Measurements from ENCODE around the gene CDNF.
A peak's percentile ranks its signal among the peaks of the same experiment; 100 is the strongest.
"Not testable (repeated sequence)": the region's sequence is repeated elsewhere in the genome, so short reads cannot be mapped to it uniquely, and the experiment has no call there.

CDNF gene

DNA sequence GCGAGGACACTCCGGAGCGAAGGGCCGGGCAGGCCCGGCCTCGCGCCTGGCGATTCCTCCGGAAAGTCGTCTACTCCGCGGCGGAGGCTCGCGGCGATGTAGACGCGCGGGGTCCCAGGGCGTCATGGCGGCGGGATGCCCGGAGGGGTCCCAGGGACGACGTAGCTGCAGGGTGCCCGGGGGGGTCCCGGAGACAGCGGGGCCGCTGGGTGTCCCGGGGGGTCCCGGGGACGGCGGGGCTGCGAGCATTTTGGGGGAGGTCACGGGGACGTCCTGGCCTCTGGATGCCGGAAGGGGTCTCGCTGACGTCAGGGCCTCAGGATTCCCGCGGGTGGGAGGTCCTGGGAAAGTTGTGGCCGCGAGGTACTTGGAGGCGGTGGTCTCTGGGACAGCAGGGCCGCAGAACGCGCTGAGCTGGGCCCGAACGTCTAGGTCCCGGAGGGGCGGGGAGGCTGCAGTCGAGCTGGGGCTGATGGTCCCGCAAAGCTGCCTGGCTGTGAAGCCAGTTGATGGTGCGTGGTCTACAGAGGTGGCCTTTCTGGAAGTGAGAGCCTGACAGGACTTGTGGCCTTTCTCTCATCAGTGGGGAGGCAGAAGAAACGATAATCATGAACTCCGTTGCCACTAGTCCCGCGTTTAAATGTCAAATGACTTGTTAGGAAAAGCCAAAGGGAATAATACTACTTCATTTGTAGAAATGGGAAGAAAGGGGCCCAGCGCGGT lies 906 bp upstream of the CDNF start:
- DNase-seq: no peak

DNA sequence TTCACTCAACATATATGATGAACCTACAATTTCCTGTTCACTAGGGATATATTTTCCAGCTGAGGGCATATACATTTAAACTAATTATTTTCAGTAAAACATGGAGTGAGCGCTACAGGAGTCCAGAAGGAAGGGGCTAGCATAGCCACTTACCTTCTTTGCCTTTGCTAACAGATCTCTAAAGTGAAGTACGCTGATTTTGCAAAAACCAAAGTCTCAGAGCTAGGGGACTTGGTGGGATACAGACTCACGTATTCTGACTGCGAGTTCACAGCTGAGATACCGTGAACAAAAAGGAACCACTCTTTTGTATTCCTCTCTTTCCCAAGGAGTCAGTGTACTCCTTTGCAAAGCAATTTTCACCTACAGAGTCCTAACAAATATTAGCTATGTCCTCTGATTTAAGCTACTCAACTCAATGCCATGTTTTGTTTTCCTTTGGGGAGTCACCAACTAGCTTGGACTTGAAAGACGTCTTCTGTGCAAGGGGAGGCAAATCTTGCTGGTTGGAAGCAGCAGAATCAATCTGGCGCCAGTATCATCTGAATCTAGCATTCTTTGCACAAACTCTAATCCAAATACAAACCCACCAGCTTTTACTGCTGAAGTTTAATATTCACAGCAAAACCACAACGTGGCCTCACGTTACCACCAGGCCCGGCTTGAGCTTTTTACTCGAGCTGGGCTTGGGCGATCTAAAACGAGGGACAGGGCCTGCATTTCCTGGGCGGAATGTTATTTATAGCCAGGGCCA lies 657 bp downstream of the CDNF start:
- DNase-seq: peak; percentile 33

DNA sequence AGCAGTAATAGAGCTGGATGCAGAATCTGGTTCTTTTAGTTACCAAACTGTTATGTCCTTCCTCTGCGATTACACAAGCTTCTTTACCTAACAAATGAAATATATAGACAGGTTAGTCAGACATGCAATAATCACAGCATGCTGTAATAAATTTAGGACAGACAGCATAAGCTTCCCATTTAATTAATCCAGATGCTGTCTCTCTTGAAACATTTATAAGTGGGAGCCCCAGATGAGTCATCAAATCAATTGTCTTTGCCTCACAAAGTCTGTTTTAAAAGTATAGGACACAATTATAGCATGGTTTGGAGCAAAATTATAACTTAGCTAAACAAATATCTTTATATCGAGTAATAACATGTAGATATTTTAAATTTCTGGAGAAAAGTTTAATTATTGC lies 1.6 kb downstream of the CDNF start:
- DNase-seq: no peak

DNA sequence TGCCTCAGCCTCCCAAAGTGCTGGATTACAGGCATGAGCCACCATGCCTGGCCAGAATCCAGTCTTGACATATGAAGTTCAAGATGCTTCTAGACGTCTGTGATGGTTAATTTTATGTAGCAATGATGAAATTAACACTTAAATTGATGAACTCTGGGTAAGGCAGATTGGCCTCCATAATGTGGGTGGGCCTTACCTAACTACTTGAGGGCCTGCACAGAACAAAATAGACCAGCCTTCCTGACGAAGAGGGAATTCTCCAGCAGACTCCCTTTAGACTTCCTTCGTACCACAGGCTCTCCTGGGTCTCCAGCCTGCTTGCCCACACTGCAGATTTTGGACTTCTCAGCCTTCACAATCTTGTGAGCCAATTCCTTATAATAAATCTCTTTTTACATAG lies 4.7 kb downstream of the CDNF start:
- no peak for DNase-seq

DNA sequence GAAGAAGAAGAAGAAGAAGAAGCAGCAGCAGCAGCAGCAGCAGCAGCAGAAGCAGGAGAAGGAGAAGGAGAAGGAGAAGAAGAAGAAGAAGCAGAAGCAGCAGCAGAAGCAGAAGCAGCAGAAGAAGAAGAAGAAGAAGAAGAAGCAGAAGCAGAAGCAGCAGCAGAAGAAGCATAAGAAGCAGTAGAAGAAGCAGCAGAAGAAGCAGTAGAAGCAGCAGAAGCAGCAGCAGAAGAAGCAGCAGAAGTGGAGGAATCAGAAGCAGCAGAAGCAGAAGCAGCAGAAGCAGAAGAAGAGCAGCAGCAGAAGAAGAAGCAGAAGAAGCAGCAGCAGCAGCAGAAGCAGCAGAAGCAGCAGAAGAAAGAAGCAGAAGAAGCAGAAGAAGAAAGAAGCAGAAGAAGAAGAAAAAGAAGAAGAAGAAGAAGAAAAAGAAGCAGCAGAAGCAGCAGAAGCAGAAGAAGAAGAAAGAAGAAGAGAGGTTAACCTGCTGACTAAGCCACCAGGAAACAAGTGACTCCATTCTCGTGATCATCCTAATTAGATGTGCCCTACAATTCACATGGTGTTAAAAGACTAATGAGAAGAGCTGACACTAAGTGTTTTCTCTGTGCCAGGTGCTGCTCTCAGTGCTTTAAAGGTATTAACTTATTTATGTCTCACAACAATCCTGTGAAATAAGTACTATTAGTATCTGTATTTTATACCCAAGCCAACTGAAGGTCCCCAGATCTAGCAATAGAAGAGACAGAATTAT lies 11.6 kb downstream of the CDNF start:
- no peak for DNase-seq

DNA sequence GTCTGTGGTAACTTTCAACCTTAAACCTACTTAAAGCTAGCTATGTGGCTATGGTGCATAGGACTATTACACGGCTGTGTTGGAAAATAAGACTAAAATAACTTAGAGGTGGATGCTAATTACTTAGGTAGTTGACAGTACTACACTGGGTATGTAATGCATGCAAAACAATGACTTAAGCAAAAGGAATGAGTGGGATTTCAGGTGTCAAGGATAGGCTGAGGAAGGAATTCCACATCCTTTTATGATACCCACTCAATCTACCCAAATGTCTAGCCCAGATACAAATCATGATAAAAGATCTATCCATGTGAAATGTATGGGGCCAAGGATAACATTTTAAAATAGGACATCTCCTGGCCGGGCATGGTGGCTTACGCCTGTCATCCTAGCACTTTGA lies 13.9 kb downstream of the CDNF start:
- DNase-seq: no peak

DNA sequence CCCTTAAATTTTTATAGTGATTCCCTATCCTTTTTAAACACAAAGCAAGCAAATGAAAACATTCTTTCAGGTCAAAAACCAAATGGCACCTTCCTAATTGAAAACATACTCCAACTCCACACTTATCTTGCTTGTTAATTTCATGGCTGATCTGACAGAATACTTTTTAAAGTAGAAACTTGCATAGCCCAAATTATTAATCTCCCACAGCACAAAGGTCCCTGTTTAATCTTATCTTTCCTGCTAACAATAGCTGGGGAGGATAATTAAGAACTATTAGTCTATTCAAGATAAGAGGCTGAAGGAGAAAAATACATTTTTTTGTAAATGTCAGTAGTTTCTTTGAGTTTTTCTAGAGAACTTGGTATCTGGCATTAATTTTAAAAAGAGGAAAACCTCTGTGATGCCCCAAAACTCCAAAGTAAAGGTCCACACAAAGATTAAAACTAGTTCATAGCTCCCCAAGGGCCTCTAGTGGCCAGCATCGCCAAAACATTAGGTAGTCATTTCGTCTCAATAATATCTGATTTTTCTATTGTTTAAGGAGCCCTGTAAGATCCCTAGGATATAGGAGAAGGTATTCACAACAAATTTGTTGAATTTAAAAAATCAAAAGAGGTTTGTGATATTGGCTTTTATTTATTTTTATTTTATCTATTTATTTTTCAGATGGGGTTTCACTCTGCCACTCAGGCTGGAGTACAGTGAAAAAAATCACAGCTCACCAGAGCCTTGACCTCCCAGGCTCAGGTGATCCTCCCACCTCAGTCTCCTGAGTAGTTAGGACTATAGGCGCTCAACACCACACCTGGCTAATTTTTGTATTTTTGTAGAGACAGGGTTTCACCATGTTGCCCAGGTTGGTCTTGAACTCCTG lies 14.7 kb downstream of the CDNF start:
- DNase-seq: no peak

DNA sequence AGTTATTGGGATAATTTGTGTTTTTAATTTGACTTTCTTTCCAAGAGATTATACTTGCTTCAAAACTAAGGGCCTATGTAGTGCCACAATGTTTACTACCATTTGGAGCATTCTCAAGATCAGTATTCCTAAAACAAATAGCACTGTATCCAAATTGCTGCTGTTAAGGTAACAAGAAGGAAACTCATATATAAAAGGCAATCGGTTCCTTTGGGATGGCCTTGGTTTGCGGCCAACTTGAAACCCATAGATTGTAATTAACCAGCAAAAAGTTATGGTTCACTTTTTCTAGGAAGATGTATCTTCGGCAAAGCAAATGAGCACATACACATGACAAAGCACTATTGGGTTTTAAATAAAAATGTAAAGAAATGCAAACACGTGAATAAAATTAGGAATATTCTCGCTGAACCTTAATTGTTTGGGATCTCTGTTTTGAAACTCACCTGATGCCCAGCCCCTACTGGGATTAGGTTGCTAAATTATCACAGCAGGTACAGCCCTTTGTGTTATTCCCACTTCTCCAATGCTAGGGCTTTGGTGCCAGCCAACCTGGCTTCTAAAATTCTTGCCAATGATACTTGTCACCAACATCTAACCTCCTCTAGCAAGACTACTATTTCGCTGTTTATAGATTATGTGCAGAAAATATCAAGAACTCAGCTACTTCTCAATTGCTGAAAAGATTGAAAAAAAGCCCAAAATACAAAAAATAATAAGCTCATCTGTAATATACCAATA lies 16.0 kb downstream of the CDNF start:
- DNase-seq: no peak

DNA sequence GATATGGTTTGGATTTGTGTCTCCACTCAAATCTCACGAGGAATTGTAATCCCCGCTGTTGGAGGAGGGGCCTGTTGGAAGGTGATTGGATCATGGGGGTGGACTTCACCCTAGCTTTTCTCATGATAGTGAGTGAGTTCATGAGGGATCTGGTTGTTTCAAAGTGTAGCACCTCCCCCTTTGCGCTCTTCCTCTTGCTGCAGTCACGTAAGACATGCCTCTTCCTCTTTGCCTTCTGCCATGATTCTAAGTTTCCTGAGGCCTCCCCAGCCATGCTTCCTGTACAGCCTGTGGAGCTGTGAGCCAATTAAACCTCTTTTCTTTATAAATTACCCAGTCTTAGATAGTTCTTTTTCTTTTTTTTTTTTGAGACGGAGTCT lies 17.1 kb downstream of the CDNF start:
- DNase-seq: no peak

DNA sequence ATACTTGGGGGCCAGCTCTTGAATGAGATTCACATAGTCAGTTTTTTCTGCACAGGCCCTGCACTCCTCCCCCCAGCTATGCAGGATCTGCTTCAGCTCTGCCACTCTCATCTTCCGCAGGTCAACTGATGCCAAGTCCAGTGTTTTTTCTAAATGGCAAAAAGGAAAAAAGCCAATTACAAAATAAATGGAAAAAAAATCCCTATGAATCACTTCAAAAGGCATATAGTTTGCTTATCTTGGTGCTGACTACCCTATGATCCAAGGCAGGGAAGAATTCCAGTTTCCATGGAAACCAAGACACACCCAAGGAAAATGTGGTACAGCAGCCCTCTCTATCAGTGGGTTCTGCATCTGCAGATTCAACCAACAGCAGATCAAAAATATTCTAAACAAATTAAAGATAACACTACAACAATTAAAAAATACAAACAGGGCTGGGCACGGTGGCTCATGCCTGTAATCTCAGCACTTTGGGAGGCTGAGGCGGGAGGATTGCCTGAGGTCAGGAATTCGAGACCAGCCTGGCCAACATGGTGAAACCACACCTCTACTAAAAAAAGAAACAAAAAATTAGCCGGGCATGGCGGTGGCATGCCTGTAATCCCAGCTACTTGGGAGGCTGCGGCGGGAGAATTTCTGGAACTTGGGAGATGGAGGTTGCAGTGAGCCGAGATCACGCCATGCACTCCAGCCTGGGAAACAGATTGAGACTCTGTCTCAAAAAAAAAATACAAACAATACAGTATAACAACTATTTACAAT lies 17.6 kb downstream of the CDNF start:
- DNase-seq: no peak

DNA sequence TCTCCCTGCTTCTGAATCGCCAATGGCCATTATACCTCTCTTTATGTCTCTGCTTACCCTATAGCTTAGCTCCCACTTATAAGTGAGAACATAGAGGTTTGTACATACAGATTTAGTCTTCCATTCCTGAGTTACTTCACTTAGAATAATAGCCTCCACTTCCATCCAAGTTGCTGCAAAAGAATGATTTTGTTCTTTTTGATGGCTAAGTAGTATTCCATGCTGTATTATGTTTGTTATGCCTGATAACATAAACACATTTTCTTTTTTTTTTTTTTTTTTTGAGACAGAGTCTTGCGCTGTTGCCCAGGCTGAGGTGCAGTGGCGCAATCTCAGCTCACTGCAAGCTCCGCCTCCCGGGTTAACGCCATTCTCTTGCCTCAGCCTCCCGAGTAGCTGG lies 21.1 kb downstream of the CDNF start:
- DNase-seq: not testable (repeated sequence)

DNA sequence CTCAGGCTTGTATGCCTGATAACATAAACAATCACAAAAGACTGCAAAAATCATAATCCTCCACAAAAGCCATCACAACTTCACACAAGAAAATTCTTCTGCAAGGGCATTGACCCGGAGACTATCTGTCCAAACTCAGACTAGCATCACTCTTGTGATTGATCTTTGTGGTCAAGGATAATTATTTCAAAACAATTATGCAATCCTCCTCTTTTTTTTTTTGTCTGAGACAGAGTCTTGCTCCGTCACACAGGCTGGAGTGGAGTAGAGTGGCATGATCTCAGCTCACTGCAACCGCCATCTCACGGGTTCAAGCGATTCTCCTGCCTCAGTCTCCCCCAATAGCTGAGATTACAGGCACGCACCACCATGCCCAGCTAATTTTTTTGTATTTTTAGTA lies 22.2 kb downstream of the CDNF start:
- no peak for DNase-seq

DNA sequence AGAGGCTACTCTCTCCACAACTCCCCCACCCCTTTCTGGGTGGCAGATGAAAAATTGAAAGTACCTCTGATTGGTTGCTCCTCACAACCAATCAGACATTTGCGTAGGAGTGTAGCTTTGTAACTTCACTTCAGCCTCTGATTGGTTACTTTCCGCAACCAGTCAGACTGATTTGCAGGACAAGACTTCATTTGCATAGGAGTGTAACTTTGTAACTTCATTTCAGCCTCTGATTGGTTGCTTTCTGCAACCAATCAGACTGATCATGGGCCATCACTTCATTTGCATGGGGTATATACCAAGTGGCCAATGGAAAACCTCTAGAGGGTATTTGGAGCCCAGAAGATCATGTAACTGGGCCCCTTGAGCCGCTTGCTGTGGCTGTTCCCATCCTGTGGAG lies 25.6 kb downstream of the CDNF start:
- DNase-seq: no peak

DNA sequence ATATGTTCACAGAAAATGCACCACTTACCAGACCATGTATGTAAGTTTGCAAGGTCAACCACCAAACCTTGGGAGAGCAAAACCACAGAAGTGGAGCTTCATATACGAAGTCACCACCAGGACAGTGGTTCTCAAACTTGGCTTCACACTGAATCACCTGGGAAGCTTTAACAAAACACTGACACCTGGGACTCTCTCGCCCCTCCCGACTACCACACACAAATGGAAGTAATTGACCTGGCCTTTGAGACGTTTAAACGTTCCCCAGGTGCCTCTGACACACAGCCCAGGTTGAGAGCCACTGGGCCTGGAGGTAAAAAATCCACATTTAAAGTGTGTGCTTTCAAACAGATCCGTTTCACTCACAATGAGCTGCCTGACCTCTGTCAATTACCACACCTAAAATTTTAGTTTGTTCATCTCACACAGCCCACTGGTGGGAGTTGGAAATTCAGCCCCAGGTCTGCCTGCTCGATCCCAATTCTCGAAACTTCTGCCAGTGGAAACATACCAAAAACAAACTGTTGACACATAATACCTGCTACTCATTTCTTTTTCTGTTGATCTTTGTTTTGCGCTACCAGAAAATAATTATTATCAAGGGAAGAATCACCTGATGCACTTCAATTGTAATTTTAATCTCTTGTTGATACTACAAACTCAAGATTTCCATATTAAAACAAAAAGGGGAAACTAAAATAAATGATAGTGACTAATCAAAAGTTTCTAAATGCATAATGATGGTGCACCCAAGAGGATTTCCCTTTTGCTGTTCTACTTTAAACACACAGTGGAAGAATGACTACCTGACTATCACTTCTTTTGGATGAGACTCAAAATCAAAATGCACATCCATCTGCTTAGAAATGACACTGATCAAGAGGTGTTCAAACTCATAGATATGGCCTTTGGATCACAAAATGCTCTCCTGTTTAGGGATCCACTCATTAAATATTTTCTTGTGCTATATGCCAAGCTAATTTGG lies 26.6 kb downstream of the CDNF start:
- no peak for DNase-seq

DNA sequence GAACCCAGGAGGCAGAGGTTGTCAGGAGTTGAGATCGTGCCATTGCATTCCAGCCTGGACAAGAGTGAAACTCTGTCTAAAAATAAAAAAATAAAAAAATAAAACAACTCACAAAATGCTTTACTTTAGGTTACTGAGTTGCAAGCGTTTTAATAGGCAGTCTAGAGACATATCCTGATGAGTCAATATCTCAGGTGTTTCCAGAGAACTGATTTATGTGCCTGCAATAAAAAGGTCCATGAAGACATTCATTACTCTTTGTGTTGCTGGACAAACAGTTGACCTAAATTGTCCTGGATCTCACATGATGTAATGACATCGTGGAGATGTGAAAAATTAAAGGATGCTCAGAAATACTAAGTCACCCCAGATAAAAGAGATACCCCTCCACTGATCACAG lies 31.5 kb downstream of the CDNF start:
- no peak for DNase-seq

DNA sequence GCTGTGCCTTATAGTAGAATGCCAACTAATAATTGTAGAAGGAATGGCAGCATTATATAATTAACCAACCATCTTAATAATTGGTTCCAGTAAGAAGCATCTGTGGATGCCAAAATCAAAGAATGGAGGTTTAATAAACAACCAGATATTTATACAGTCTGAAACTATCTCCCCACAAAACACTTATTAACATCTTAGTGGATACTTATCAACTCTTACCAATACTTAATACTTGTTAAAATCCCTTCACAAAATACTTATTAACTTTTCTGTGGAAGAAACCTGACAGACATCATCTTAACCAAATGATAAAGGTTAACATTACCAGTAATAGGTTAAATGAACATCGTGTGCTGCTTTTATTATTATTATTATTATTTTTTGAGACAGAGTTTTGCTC lies 34.0 kb downstream of the CDNF start:
- DNase-seq: no peak

DNA sequence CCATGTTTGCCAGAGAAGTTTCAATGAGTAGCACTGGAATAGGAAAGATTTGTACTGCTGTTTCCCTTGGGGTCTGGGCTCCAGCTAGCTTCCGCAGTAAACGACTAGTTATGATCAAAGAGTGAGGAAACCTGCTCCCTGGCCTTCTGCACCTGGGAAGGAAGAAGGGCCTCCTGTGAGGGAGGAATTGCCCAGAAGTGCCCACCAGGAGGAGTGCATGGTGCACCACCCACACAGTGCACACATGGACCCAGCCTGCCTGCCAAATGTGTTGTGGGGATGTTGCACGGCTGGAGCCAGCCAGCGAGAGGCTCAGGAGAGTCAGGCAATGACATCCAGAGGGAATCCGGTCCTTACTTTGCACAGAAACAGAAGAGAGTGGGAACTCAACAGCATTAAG lies 36.1 kb downstream of the CDNF start:
- DNase-seq: no peak

DNA sequence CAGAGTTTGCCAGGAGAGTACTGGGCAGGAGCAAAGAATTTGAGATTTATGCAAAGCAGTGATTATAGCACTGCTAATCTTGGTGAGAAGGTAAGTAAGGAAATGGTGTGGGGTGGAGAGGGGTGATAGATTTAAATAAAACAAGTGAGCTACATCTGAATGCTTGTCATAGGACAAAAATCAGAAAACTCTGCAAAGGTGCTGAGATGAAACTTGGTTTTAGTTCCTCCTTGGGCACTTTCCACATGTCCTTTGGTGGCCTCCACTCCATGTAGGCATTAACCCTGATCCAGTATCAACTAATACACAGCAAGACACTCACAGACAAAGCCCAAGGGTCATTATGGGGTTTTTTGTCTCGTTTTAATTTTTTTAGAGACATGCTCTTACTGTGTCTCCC lies 37.4 kb downstream of the CDNF start:
- DNase-seq: no peak

DNA sequence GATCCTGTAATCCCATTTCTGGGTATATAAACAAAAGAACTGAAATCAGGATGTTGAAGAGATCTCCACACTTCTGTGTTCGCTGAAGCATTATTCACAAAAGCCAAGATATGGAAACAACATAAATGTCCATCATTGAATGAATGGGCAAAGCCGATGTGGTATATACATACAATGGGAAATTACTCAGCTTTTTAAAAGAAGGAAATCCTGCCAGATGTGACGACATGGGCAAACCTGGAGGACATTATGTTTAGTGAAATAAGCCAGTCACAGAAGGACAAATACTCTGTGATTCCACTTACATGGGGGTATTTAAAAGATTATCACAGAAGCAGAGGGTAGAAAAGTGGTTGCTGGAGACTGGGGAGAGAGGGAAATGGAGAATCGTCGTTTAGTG lies 39.2 kb downstream of the CDNF start:
- no peak for DNase-seq

DNA sequence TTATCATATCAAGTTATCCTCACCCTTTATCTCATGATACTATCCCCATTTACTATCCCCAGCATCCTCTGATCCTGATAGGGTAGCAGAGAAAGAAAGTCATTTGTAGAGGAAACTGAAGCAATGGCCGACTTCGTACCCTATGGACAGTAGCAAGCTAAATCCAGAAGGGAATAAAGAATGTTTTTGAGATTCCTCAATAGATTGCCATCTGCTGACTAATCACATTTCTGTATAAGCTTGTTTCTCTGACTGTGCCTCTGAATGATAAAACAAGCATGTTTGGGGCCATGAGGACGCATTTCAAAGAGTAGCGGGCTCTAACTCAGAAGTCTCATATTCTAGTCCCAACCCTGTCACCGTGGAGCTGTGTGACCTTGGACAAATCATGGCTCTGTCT lies 49.9 kb downstream of the CDNF start:
- DNase-seq: no peak

All from NCI-H526 treated with DMSO at 0.1 percent for 48 hours (cell line).